Measurements from ENCODE around the gene CEP41.

CEP41 gene

DNA sequence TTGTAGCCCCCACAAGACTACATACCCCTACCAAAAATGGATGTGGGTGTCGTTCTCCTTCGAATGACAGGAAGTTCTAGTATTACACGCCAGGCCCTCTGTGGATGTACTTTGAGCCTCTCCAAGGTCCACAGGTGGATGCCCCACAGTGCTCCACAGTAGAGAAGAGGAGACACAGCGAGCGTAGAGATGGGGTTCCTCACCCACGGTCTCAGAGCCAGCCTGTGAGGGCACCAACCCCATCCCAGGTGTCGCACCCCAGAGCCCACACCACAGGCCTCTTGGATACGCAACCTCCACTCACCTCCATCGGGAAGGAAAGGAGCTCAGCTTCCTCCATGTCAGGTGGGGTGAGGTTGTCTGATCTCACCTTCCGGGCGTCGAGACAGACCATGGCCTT, 93.9 kb downstream of the CEP41 start:
- H3K9ac ChIP-seq (ENCODE audit: low read depth, low read length): no peak overlapping the region
- H3K36me3 ChIP-seq (ENCODE audit: control insufficient read depth, insufficient read depth, low read length): no peaks in the 10 kb centered on the region
- no peak overlapping the region for H3K4me3 ChIP-seq (ENCODE audit: low read depth, low read length)
- H3K4me1 ChIP-seq (ENCODE audit: control insufficient read depth, insufficient read depth, low read length): peaks cover 32% of the 10 kb centered on the region
- H3K9me3 ChIP-seq (ENCODE audit: control insufficient read depth, insufficient read depth, low read length): no peaks in the 10 kb centered on the region
- H3K27ac ChIP-seq (ENCODE audit: low read depth, low read length): no peak overlapping the region
- no peaks in the 10 kb centered on the region for H3K27me3 ChIP-seq (ENCODE audit: control insufficient read depth, insufficient read depth, low read length)

DNA sequence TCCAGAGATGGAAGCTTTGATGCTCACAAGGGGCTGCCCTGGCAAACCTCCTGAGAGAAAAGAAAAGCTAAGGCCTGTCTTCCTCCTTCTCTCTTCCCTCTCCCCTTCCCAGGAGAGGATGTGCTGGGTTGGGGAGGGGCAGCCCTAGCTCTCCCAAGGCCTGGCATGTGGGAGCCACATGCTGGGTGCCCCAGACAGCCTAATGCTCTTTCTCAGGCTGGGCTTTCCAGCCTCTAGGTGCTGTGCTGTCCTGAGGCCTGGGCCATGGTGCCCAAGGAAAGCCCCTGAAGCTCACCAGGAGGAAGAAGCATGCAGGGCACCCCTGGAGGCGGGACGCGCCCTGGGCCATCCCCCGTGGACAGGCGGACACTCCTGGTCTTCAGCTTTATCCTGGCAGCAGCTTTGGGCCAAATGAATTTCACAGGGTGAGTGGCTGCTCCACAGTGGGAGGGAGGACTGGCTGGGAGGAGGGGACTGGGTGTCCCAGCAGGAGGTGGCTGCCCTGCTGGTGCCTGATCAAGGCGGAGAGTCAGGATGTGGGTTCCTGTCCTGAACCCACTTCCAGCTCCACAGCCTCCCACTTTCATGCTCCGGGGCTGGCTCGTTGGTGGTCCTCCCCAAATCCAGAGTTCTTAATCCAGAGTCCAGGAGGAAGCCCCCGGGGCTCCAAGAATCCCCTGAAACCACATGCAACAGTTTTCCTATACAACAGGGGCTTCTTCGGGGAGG, 94.5 kb downstream of the CEP41 start:
- no peak overlapping the region for H3K27ac ChIP-seq (ENCODE audit: low read depth, low read length)
- H3K4me3 ChIP-seq (ENCODE audit: low read depth, low read length): no peak overlapping the region

DNA sequence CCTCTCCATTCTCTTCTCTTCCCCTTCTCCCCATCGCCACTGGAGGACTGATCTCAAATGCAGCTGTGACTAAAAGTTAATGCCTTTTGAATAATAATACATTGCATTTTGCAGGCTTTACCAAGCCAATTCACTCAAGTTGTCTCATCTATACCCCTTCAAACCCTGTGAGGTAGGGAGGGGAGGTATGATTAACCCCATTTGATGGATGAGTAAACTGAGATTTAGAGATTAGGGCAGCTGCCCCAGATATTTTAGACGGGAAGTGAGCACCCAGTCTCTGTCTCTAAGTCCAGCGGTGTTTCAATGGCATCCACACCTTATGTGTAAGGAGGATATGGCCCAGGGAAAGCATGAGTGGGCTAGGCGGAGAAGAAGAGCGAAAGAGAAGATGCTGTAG, 95.1 kb downstream of the CEP41 start:
- no peak overlapping the region for H3K4me3 ChIP-seq (ENCODE audit: low read depth, low read length)
- no peaks in the 10 kb centered on the region for H3K36me3 ChIP-seq (ENCODE audit: control insufficient read depth, insufficient read depth, low read length)
- H3K4me1 ChIP-seq (ENCODE audit: control insufficient read depth, insufficient read depth, low read length): peaks cover 20% of the 10 kb centered on the region
- H3K9ac ChIP-seq (ENCODE audit: low read depth, low read length): no peak overlapping the region
- H3K9me3 ChIP-seq (ENCODE audit: control insufficient read depth, insufficient read depth, low read length): no peaks in the 10 kb centered on the region
- no peaks in the 10 kb centered on the region for H3K27me3 ChIP-seq (ENCODE audit: control insufficient read depth, insufficient read depth, low read length)
- H3K27ac ChIP-seq (ENCODE audit: low read depth, low read length): no peak overlapping the region

More for the DNA sequence above, 94.5 kb downstream of the CEP41 start:
- H3K9me3 ChIP-seq (ENCODE audit: control insufficient read depth, insufficient read depth, low read length): no peaks in the 10 kb centered on the region
- no peaks in the 10 kb centered on the region for H3K36me3 ChIP-seq (ENCODE audit: control insufficient read depth, insufficient read depth, low read length)
- peaks cover 26% of the 10 kb centered on the region for H3K4me1 ChIP-seq (ENCODE audit: control insufficient read depth, insufficient read depth, low read length)
- no peak overlapping the region for H3K9ac ChIP-seq (ENCODE audit: low read depth, low read length)
- no peaks in the 10 kb centered on the region for H3K27me3 ChIP-seq (ENCODE audit: control insufficient read depth, insufficient read depth, low read length)

DNA sequence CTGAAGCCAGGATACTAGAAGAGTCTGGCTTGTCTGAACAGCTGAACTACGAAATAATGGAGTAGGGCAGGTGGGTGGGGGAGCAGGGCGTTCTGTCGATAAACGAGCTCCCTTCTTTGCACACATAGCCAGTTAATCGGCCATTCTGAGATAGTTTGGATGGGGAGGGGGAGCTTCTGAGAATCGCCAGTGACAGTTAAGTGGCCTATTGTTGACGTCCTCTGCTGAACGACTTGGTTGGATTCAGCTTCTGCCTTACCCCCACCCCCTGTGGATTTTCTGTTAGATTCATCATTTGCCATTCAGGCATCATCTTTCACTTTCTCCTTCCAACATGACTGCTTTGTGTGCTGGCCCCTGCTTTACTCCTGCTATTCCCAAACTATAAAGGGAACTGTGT, 95.7 kb downstream of the CEP41 start:
- H3K4me3 ChIP-seq (ENCODE audit: low read depth, low read length): no peak overlapping the region
- H3K9ac ChIP-seq (ENCODE audit: low read depth, low read length): no peak overlapping the region

DNA sequence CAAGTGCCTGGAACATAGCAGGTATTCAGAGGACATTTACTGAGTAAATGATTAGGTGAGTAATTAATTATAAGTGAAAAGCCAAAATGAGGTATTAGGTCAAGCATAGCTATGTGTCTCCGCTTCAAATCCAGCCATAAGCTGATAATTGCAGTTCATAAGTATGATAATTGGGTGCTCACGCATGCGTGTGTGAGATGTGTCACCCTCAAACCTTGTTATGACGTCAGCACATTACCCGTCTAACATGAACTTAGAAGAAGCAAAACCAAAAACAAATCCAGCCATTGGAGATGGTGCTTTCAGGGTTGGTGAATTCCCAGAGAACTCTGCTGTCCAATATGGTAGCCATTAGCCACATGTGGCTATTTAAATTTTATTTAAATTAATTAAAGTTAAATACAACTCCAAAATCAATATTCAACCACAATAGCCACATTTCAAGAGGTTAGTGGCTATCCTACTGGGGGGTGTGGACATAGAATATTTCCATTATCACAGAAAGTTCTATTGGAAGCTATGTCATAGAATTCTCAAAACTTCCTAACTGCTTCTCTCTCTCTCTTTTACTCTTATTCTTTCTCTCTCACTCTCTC, 96.4 kb downstream of the CEP41 start, which contains the start of gene CPA5:
CPA5 (plus strand) TSS at position 546 of the 596 bp plus-strand sequence. CDS start 1,670 bp downstream, outside the sequence.
- no peaks in the 10 kb centered on the region for H3K36me3 ChIP-seq (ENCODE audit: control insufficient read depth, insufficient read depth, low read length)
- H3K27me3 ChIP-seq (ENCODE audit: control insufficient read depth, insufficient read depth, low read length): no peaks in the 10 kb centered on the region
- H3K9ac ChIP-seq (ENCODE audit: low read depth, low read length): no peak within 1 kb of the TSS
- peaks cover 19% of the 10 kb centered on the region for H3K4me1 ChIP-seq (ENCODE audit: control insufficient read depth, insufficient read depth, low read length)
- no peaks in the 10 kb centered on the region for H3K9me3 ChIP-seq (ENCODE audit: control insufficient read depth, insufficient read depth, low read length)
- H3K4me3 ChIP-seq (ENCODE audit: low read depth, low read length): no peak within 1 kb of the TSS
- H3K27ac ChIP-seq (ENCODE audit: low read depth, low read length): no peak within 1 kb of the TSS

More for the DNA sequence above, 95.7 kb downstream of the CEP41 start:
- H3K9me3 ChIP-seq (ENCODE audit: control insufficient read depth, insufficient read depth, low read length): no peaks in the 10 kb centered on the region
- no peaks in the 10 kb centered on the region for H3K36me3 ChIP-seq (ENCODE audit: control insufficient read depth, insufficient read depth, low read length)
- peaks cover 19% of the 10 kb centered on the region for H3K4me1 ChIP-seq (ENCODE audit: control insufficient read depth, insufficient read depth, low read length)
- no peak overlapping the region for H3K27ac ChIP-seq (ENCODE audit: low read depth, low read length)
- no peaks in the 10 kb centered on the region for H3K27me3 ChIP-seq (ENCODE audit: control insufficient read depth, insufficient read depth, low read length)
